CD1c-positive myeloid dendritic cell (primary cell): ENCODE data around the gene DPM3.

Source experiments
- DNase-seq: peaks from one replicate; pipeline ENCODE4 v3.0.0-alpha.2; 2016; ENCODE audit errors: extremely low spot score

Gene DPM3

GRCh38 chr1:155158991-155159390, 18.7 kb upstream of the DPM3 start:
- DNase-seq = no peak

- peak; percentile 25 for DNase-seq
Observed at GRCh38 chr1:155155996-155156643, 15.8 kb upstream of the DPM3 start.

GRCh38 chr1:155145491-155145890, 5.2 kb upstream of the DPM3 start:
- DNase-seq = no peak

GRCh38 chr1:155141749-155142148, 1.4 kb upstream of the DPM3 start:
- peak; percentile 81 for DNase-seq

GRCh38 chr1:155140630-155140953, 261 bp upstream of the DPM3 start:
- no peak for DNase-seq

- DNase-seq = no peak
Observed at GRCh38 chr1:155137154-155137949, 3.0 kb downstream of the DPM3 start.

GRCh38 chr1:155136748-155137147, 3.6 kb downstream of the DPM3 start:
- peak; percentile 16 for DNase-seq

GRCh38 chr1:155135415-155136028, 4.8 kb downstream of the DPM3 start, which contains the start of gene SLC50A1:
TSS of gene SLC50A1 (plus strand) at chr1:155135852. CDS start at chr1:155135912, 60 bp downstream.
- DNase-seq = peak; percentile 98

- DNase-seq = peak; percentile 98
Observed at GRCh38 chr1:155134880-155135414, 5.4 kb downstream of the DPM3 start.

GRCh38 chr1:155134322-155134721, 6.0 kb downstream of the DPM3 start:
- no peak for DNase-seq

GRCh38 chr1:155133799-155134281, 6.5 kb downstream of the DPM3 start:
- no peak for DNase-seq

- no peak for DNase-seq
Observed at GRCh38 chr1:155131856-155132255, 8.5 kb downstream of the DPM3 start.

- DNase-seq = no peak
Observed at GRCh38 chr1:155131285-155131684, 9.0 kb downstream of the DPM3 start.

GRCh38 chr1:155130272-155131006, 9.9 kb downstream of the DPM3 start:
- no peak for DNase-seq

- DNase-seq = peak; percentile 33
Observed at GRCh38 chr1:155128755-155129473, 11.4 kb downstream of the DPM3 start.

GRCh38 chr1:155127967-155128754, 12.2 kb downstream of the DPM3 start:
- DNase-seq = no peak

GRCh38 chr1:155127105-155127966, 13.0 kb downstream of the DPM3 start, which contains the start of gene EFNA1:
TSS of gene EFNA1 (plus strand) at chr1:155127876. CDS start at chr1:155127978, 102 bp downstream.
- DNase-seq = peak; percentile 53

- DNase-seq = peak; percentile 57
Observed at GRCh38 chr1:155126556-155127104, 13.7 kb downstream of the DPM3 start.
